GM12875 (cell line): ENCODE measurements around the gene ZNF786.

ENCODE experiments used
- H3K4me3 ChIP-seq: one replicate; pipeline ENCODE4 v1.5.1; 2011; ENCODE audit warnings: low read depth, low read length, control low read depth
- TF ChIP-seq, protein P1 (sequence below): IDR thresholded peaks from 2 replicates; pipeline ENCODE4 v1.5.1; 2011; ENCODE audit warnings: low read depth, mild to moderate bottlenecking, control low read depth, inconsistent platforms, low read length, moderate library complexity, borderline replicate concordance; ENCODE audit not compliant: insufficient read depth

ZNF786 gene

DNA sequence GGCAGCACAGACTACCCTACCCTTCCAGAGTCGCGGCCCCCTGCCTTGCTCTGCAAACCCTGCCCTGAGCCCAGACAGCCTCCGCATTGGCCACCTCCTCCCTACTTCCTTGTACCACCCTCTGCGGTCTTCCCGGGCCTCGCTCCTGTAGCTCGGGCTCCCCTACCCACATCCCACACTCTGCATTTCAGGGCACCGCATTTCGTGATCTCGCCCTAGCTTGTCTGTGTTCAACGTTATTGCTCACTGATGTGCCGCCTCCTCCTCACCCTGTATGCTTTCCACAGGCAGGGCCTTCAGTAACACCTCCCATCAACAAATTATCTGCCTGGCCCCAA, 68.8 kb downstream of the ZNF786 start:
- TF ChIP-seq, protein P1, sequence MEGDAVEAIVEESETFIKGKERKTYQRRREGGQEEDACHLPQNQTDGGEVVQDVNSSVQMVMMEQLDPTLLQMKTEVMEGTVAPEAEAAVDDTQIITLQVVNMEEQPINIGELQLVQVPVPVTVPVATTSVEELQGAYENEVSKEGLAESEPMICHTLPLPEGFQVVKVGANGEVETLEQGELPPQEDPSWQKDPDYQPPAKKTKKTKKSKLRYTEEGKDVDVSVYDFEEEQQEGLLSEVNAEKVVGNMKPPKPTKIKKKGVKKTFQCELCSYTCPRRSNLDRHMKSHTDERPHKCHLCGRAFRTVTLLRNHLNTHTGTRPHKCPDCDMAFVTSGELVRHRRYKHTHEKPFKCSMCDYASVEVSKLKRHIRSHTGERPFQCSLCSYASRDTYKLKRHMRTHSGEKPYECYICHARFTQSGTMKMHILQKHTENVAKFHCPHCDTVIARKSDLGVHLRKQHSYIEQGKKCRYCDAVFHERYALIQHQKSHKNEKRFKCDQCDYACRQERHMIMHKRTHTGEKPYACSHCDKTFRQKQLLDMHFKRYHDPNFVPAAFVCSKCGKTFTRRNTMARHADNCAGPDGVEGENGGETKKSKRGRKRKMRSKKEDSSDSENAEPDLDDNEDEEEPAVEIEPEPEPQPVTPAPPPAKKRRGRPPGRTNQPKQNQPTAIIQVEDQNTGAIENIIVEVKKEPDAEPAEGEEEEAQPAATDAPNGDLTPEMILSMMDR: no peak

DNA sequence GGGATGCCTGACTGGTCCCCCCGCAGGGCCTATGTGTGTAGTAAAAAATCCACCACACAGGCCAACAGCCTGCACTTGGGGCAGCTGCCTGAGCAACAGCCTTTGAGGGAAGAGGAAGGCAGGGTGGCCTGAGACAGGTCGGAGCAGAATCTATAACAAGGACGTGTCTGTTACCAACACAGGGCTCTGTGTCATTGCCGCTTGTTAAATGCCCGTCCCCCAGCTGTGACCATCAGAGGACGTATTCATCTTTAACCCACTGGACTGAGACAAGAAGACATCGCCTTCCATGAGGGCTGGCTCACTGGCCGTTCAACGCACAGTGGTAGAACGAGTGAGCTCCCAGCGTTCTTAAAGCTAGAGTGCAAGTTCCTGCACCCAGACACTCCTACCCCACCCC, 70.0 kb downstream of the ZNF786 start:
- no peak overlapping the region for H3K4me3 ChIP-seq
- TF ChIP-seq, protein P1: no peak

More for the DNA sequence above, 68.8 kb downstream of the ZNF786 start:
- no peak overlapping the region for H3K4me3 ChIP-seq
